HG02642 (cell line): ENCODE results near the gene SEMA3C.
A peak's percentile ranks its signal among the peaks of the same experiment; 100 is the strongest.
"Not testable (repeated sequence)": the region's sequence is repeated elsewhere in the genome, so short reads cannot be mapped to it uniquely, and the experiment has no call there.

ENCODE experiments used
- ATAC-seq: cut with Tn5 transposase; IDR thresholded peaks from one replicate; pipeline ENCODE4 v1.9.1; 2021; ENCODE audit warnings: mild to moderate bottlenecking; ENCODE audit not compliant: unreplicated experiment, poor library complexity

Gene SEMA3C

DNA sequence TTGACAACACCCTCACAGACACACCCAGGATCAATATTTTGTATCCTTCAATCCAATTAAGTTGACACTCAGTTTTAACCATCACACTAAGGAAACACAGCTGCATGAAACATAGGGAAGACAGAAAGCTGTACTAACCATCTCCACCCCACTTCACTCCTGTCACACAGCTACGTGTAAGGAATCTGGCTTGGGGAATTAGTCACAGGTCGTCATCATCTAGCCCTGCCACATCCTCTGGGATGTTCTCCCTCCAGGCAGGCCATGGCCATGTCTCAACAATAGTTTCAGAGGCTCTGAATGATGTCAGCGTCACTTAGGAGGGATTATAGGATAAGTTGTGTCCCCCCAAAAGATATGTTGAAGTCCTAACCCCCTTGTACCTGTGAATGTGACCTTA lies 10.8 kb upstream of the SEMA3C start:
- ATAC-seq, result no peak

DNA sequence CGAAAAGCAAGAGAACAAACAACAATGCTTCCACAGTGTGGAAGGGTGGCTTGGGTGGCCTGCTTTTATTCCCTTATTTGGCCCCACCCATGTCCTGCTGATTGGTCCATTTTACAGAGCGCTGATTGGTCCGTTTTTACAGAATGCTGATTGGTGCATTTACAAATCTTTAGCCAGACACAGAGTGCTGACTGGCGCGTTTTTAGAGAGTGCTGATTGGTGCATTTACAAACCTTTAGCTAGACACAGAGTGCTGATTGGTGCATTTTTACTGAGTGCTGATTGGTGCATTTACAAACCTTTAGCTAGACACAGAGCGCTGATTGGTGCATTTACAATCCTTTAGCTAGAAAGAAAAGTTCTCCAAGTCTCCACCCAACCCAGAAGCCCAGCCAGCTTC lies 8.1 kb upstream of the SEMA3C start:
- ATAC-seq, result not testable (repeated sequence)

DNA sequence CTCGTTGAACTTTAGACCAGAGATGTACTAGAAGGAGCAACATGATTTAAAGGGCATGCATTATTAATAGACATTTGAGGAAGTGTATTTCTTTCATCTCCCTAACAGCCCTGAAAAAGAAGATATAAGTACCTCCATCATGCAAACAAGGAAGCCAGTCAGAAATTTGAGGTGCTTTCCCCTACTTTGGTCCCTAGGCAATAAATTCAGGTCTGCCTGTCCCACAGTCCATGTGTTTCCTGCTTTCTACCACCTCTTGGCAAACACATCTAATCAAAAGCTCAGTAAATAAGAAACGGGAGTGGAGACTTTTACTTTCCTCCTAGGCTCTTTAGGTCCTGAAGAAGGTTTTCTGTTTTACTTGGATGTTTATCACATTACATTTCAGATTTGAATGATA lies 5.2 kb upstream of the SEMA3C start:
- no peak for ATAC-seq

DNA sequence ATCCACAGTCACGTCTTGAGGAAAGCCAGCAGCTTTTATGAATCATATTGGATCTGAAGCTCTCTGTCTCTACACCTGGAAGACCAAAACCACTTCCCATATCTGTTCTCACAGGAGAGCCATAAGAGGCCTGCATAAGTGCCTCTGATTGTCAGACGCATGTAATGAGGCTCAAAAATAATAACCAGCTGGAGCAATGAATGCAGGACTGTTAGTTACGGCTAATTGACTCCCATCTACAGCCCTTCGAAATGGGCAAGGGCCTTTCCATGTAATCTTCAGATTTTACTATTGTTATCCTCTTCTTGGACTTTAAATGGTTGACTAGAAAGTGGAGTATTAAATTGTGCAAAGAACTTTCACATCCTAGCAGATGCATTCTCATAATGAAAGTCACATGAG lies 4.4 kb upstream of the SEMA3C start:
- no peak for ATAC-seq

DNA sequence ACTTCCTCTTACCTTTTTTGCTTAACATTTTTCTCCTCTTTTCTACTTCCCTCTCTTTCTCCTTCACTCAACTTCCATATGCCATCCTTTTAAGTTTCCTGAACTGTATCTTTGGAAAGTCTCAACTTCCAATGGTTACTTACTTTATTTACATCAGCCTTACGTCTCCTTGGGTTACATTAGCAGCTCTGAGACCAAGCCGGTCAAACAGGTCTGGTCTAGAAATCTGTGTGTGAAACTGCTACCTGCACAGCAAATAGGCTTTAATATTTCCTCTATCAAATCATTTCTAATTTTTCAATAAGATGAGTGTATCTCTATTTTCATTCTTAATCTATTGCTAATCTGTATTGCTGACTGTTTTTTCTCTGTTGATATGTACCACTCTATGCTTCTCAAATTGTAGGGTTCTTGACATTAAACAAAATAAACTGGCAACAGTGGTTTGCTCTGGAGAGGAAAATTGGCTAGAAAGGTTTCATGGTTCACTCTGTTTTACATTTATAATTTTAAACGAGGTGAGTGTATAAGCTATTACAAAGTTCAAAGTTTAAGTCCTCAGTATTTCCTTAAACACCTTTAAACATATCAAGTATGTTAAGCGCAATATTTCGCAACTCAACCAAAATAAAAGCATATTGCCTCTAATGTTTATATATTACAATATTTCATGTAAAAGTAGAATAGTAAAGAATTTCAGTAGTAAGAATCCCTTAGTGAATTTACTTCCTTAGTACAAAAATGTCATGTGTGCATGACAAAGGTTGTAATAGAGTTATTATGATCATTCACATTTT lies 3.6 kb upstream of the SEMA3C start:
- ATAC-seq, result no peak

DNA sequence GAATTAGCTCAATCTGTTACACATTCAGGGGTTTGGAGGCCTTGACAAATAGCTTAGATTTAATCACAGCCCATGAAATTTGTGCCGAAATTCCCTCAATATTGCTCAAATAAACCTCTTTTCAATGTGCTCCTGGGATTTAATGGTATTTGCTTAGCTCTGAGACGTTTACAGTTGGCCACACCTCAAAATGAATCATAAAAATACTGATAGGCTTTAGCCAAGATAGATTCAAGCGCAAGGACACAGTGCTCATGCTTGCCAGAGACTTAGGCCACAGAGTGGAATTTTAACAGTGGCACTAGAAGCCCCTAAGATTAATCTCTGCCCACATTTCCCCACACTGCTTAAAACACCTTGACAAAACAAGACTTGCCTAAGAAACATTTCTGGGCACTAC lies 2.3 kb upstream of the SEMA3C start:
- ATAC-seq, result no peak

DNA sequence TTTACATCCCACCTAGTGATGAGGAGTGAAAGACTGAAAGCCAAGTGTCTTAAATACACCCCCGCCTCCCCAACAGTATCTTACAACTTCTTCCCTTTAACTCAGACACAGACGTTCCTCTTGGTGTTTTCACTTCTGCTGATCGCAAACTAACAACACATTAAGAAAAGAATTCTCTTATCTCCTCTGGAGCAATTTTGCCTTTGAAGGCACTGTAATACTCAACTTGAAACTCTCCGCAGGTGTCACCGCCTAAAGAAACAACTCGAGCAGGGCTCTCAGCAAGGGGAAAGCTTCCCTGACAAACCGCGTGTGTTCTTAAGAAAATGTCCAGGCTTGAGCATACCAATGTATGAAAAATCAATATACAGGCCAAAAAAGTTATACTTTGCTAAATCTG lies 452 bp downstream of the SEMA3C start:
- ATAC-seq, result peak; percentile 70

DNA sequence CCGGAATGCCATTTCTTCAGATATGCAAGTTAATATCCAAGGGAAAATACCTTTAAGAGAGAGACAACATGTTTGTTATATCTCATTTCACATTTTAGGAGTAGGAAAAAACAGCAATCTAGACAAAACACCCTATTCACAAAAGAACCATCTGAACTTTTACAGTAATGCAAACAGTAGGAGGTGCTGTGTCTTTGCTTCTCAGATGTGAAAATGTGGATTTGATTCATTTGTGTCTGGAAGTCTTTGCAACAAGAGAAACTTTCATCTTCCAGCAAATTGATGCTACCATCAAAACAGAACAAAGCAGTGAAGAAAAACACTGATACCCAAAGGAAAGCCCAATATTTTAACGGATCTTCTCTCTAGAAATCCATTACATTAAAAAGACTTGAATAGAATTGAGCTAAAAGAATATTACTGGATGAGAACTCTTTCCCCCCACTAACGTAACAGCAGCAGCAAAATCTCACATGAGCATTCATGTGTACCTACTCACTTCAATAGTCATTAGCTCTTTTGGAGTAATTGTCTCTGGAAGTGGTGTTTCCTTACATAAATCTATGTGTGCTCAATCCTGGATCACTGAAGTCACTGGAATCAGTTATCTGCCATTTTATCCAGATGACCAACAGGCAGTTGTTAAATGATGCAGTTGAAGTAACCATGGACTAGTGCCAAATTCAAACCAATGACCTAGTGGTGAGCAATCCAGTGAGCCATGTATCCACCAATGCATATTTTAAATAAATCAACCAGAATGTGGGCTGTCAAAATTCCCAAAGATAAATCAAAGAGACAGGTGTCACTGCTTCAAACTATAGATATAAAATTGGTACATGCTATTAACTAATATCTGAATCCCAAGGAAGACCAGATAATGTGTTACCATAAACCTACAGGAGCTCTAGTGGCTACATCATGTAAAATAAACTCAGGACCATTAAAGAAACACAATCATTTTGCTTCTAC lies 1.8 kb downstream of the SEMA3C start:
- ATAC-seq, result no peak

DNA sequence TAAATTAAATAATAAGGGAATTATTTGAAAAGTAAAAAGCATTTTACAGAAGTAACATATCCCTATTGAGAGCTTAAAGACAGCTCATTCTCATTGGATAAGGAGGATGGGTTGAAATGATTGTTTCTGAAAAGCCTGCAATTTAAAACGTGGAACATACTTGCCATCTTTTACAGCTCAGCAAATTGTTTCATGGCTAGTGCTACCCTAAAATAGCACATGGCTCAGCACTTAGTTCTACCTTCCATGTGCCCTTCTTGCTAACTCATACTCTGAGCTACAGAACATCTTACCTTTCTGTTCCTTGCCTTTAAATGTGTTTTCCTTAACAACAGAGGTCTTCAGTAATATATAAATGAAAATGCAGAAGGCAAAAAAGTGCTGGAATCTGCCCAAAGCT lies 8.6 kb downstream of the SEMA3C start:
- no peak for ATAC-seq

DNA sequence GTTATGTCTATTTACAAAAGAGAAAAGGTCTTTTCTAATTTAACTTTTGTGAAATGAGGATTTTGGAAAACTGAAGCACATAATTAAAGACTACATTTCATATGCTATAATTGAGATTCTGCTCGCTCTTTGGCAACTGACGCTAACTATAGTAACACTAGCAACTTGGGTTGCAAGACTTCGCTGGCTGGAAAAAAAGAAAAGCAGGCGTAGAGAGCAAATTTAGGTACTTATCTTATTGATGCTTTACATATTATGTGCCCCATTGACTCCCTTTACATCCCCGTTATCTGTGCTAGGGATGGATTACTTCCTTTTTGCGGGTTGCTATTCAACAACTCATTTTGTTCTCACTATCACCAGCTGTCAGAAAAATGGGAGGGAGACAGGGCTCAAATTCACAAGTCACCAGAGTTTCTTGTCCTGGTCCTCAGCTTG lies 10.5 kb downstream of the SEMA3C start:
- no peak for ATAC-seq

DNA sequence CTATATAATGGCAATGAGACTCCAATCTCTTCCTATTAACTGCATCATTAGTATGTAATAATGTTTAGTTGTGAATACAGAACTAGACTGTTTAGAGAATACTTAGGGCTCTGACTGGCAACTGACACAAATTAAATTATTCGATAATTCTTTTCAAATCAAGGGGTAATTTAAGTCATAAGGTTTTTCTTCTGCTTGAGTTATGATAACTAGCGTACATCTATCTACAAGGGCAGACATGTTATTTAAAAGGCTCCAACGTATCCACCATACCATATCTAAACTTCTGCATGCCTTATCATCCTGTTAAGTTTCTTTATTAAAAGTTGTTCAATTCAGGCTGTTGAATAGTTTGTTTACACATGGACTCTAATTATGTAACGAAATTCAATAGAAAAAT lies 11.2 kb downstream of the SEMA3C start:
- no peak for ATAC-seq

DNA sequence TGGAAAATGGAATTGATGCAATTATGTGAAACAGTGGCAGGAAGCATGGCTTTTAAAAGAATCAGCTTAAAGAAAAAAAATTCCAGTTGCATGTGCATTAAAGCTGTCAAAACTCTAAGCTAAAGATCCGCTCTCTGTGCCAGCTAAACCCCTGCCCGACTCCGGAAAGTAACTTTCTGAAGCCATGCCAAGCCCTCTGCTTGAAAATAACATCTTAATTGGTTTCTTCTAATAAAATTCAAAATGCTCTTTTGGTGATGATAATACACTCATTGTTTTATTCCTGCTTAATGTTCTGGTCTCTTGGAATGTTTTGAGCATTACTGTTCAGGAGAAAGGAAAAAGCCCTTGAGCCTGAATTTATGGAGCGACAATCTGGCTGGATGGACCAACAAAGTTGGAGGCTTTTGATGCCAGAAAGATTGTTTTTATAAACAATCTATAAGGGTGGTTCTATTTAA lies 11.7 kb downstream of the SEMA3C start:
- ATAC-seq, result no peak

DNA sequence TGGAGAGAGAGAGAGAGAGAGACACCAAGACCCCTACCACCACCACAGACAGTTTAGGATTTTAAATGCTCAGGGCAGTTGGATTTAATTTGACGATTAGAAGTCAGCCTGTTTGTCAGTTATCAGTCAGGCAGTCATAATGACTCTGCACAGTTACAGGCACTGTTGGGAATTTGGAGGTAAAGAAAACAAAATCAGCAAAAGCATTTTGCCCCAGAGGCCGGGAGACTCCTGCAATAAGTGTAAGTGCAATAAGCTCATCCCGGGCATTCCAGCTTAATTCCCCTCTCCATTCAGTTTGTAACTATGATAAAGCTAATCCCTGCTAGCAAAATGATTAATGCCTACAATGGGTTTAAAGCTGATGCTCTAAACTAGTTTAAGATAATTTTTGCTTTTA lies 13.5 kb downstream of the SEMA3C start:
- ATAC-seq, result no peak

DNA sequence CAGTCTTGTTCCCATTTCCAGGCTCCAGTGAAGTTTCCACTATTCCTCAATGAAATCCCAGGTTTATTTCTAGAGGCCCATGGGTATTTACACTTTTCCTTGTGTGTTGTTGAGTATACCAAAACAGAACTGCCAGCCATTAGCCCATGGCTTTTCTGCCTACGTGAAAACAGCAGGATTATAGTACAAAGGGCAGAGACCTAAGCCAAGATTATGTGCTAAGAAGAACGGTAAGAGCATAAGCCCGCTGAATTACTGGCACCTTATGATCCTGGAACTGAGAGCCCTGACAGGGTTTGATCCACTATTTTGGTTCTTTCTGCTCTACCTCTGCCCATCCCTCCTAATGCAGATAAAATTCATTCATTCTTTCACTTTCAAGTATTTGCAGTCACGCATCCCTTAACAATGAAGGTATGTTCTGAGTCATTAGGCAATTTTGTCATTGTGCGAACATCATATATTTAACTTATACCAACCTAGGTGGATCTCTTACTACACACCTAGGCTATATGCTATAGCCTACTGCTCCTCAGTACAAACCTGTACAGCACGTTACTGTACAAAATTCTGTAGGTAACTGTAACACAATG lies 16.0 kb downstream of the SEMA3C start:
- ATAC-seq, result no peak

DNA sequence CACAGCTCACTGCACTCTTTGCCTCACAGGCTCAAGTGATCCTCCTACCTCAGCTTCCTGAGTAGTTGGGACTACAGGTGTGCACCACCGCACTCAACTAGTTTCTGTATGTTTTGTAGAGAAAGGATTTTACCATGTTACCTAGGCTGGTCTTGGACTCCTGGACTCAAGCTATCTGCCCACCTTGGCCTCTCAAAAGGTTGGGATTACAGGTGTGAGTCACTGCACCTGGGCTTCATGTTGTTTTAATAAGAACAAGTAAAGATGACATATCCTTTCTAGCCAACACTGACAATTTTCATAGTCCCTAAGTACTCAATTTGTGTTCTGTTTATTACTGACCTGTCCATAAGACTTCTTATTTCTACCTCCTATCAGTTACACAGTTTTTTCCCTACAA lies 16.8 kb downstream of the SEMA3C start:
- ATAC-seq, result no peak

DNA sequence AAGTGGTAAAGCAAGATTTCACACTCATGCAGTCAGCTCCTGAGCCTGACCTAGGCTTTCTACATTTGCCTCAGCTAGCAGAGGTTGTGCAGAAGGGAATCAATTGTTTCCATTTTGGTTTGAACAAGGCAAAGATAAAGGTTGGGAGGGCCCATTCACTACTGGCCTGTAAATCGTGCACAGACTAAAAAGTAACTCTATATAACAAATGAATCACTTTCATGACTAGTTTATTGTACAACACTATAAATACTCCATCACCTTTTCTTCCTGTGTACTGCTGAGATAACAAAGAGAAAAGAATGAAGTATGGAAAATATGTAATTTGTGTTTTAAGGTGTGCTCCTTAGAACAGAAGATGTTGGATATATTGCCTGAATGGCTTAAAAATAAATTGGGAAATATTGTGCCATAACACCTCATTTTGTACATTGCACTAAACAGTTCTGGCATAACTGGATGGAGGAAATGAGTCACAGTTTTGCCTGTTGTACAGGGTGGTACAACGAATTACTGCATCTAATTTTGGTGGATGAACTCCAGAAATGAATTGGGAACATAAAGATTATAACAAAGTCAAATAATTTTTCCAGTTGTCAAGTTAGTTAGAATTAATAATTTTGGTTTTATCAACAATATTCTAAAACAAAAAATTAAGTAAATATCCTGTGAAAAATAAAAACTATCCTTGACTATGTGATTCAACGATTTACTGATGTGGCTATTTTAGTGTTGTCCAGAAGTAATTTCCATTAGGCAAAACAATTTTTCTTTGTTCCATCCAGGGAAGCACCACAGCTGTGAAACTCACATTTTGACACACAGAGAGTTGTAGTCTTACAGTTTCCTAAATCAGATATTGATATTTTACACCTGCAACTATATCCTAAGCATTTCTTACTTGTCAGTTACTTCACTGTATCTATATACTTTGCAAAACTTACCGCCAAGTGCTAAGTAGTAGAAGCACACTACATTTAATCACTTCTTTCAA lies 18.0 kb downstream of the SEMA3C start:
- no peak for ATAC-seq

DNA sequence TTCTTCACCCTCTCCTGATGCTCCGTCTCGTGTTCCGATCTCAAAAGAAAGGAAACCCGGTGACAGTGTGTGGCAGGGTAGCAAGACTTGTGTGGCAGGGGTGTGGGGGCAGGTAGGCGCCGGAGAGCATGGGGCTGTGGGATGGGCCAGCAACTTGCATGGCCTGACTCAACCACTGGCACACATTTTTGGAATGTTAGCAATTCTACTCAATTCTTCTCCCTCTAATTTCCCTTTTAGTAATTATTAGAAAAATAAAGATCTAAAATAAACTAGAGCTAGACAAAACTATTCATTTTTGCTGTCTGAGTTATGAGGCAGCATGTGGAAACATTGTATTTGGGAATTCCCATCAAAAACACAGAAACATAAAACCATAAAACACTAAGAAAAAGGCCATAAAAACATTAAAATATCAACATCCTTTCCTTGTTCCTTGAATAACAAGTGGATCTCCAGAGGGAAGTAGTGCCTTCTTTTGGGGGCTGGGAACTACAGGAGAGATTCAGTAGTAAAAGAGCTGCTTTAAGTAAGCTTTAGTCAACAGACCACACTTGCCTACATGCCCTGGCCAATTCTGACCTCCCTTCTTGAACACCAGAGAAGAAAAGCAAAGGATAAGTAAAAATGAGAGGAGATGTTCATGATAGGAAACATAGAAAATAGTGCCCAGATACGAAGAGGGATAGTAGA lies 21.8 kb downstream of the SEMA3C start:
- ATAC-seq, result no peak

DNA sequence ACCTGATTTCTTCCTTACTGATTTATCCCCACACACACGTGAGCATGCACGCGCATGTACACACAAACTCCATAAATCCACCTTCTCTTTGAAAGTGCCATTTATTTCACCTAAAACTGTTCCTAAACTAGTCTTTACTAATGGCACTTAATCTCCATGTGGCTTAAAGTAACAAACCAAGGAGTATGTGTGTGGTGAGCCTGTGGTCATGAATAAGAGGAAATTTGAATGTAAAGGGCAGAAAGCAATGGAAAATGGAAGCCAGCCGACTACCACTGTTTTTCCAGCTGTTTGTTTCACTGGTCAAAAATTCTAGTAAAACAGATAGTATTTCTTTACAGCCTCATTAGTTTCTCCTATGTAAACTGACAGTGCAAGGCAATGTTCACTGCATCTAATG lies 23.8 kb downstream of the SEMA3C start:
- ATAC-seq, result no peak

DNA sequence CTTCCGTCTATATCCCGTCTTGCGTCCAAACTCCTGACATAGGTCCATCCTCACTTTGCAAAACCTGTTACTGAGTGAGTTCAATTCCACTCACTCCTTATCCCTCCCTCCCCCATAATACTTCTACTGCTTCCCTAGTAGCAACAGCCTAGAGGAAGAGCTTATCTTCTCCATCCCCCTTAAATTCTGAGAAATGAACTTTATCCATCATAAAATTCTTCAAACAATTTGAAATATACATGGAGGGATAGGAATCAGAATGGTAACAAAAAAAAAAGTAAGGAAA lies 27.6 kb downstream of the SEMA3C start:
- no peak for ATAC-seq
